Subcutaneous adipose tissue (tissue), 4 donors: ENCODE measurements around the gene CENPN. TPM values are rescaled to one million over a fixed set of nuclear protein-coding genes. Genes with fewer than 3 reads are reported as not detected.

Experiments used
- total RNA-seq, 4 donors: library from RNA; depleted of rRNA; stranded (reverse); fragments of >200 nt; gene quantifications; one replicate each; pipeline ENCODE4 v1.1.0, GENCODE V29; 2016
- TF ChIP-seq, protein P1 (sequence below): fragments of 450-650 bp; IDR thresholded peaks from one replicate; pipeline ENCODE4 v1.5.1; 2016; ENCODE audit warnings: low read depth, mild to moderate bottlenecking, control low read depth, antibody characterized with exemption, moderate library complexity

Gene CENPN
- total RNA-seq, 4 donors from 2014 or later, result 4.9 to 9.1 (median 6.7) TPM

DNA sequence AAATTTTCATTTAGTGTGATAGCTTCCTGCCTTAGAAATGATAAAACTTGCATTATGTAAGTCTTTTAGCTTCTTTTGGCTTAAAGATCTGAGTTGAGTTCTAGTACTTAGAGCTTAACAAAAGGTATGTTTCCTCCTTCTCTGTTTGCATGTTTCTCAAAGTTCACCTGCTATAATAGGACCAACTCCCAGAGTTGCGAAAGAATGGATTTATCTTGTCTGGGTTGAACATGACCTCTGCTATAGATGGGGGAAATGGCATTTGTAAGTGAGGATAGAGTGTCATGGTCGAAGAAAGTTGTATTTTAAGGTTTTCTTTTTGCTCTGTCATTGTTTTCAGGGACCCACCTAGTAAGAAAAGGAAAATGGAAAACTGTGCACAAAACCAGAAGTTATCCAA lies 35.8 kb downstream of the CENPN start:
- TF ChIP-seq, protein P1, sequence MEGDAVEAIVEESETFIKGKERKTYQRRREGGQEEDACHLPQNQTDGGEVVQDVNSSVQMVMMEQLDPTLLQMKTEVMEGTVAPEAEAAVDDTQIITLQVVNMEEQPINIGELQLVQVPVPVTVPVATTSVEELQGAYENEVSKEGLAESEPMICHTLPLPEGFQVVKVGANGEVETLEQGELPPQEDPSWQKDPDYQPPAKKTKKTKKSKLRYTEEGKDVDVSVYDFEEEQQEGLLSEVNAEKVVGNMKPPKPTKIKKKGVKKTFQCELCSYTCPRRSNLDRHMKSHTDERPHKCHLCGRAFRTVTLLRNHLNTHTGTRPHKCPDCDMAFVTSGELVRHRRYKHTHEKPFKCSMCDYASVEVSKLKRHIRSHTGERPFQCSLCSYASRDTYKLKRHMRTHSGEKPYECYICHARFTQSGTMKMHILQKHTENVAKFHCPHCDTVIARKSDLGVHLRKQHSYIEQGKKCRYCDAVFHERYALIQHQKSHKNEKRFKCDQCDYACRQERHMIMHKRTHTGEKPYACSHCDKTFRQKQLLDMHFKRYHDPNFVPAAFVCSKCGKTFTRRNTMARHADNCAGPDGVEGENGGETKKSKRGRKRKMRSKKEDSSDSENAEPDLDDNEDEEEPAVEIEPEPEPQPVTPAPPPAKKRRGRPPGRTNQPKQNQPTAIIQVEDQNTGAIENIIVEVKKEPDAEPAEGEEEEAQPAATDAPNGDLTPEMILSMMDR, result no peak

GRCh38 chr16:81053761-81054160 lies 46.7 kb downstream of the CENPN start:
- TF ChIP-seq, protein P1, result no peak

DNA sequence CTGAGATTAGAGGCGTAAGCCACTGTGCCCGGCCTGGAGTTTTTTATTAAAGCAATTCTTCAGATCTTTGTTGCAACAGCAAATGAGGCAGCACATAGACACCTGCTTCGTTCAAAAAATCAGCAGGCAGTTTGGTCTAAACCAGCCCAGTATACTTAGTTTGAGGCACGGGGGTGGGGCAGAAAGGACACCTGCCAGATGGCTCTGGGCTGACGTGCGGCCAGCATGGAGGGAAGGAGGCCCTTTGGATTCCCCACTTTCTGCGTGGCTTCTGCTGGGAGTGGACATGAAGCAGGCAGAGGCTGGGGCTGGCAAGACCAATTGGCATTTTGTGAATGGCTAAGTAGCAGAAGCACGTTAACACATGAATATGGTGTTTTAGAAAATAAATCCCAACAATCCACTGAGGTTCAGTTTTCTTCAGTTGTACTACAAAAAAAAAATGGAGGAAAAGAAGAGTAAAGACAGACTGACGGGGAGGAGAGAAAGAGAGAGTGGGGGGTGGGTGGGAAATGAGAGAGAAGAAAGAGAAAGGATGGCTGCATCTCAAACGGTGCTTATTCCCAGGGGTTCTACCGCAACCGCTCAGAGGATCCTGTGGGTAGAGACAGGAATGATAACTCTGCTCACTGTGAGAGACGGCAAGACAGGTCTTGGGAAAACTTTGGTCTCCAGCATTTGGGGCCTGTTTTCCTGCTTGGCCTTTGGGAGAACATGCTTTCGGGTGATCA lies 53.7 kb downstream of the CENPN start:
- TF ChIP-seq, protein P1, result no peak

DNA sequence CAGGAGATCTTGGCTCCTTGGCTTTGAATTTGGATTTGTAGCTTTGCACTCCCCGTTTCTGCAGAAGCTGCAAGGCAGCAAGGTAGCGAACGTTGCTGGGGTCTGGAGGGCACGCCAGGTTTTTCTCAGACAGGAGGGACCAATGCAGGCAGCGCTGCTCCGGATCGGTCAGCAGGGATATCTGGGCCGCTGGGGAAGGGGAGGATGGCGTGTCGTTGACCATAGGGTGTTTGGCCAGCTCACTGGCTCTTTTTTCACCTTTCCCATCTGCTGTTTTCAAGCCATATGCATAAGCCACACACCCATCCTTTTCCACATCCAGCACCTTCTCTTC lies 54.3 kb downstream of the CENPN start:
- TF ChIP-seq, protein P1, result no peak

- TF ChIP-seq, protein P1, result no peak
Observed at GRCh38 chr16:81061871-81062608, 55.0 kb downstream of the CENPN start.

- TF ChIP-seq, protein P1, result no peak
Observed at GRCh38 chr16:81066681-81067080, 59.7 kb downstream of the CENPN start.

GRCh38 chr16:81067166-81067565 lies 60.2 kb downstream of the CENPN start:
- TF ChIP-seq, protein P1, result no peak
